Measurements from ENCODE around the gene BPIFA3.

DNA sequence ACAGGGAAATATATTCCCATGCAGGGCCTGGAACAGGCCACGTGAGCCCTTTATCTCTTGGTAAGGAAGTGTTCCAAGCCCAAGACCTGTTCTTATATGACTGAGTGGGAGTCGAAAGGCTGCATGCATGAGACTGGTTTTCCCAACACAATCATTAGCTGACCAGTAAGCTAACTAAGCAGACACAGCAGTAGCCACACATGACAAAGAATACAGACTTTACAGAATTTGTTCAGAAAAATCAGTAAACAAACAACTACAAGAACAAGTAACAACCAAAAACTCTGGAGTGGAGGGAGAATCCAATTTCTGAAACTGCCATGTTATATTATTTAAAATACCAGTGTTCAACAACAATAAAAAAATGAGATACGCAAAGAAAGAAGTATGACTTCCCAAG is 35.3 kb downstream of the BPIFA3 start:
- TF ChIP-seq EZH2 (IDR thresholded peaks at IDR 0.05) (no peak), CTCF (IDR thresholded peaks at IDR 0.05) (no peak)

All from neural progenitor cell (in vitro differentiated cells).